Kidney tubule cell (primary cell): ENCODE measurements around the gene PSMD14.

Source experiments
- DNase-seq: peaks from one replicate; pipeline ENCODE4 v3.0.0-alpha.2; 2018; ENCODE audit warnings: low spot score

The PSMD14 gene

GRCh38 chr2:161420406-161421074 is 112.3 kb downstream of the PSMD14 start:
- no peak for DNase-seq

- no peak for DNase-seq
Observed at GRCh38 chr2:161421686-161422085, 113.5 kb downstream of the PSMD14 start.

GRCh38 chr2:161422816-161423403 is 114.7 kb downstream of the PSMD14 start:
- DNase-seq = no peak

- DNase-seq = no peak
Observed at GRCh38 chr2:161423421-161424393, 115.5 kb downstream of the PSMD14 start.

- no peak for DNase-seq
Observed at GRCh38 chr2:161424394-161424769, 116.2 kb downstream of the PSMD14 start.

GRCh38 chr2:161424891-161425727 is 116.9 kb downstream of the PSMD14 start:
- DNase-seq = no peak

- DNase-seq = no peak
Observed at GRCh38 chr2:161425728-161426454, 117.7 kb downstream of the PSMD14 start.

GRCh38 chr2:161426455-161426921 is 118.3 kb downstream of the PSMD14 start:
- peak; percentile 26 for DNase-seq

GRCh38 chr2:161426922-161427663 is 118.9 kb downstream of the PSMD14 start:
- no peak for DNase-seq

- no peak for DNase-seq
Observed at GRCh38 chr2:161427664-161428587, 119.7 kb downstream of the PSMD14 start.

GRCh38 chr2:161430386-161430785 is 122.2 kb downstream of the PSMD14 start:
- no peak for DNase-seq

GRCh38 chr2:161432107-161432506 is 123.9 kb downstream of the PSMD14 start:
- DNase-seq = no peak

- DNase-seq = no peak
Observed at GRCh38 chr2:161434118-161434517, 125.9 kb downstream of the PSMD14 start.

- DNase-seq = peak; percentile 79
Observed at GRCh38 chr2:161436411-161436810, 128.2 kb downstream of the PSMD14 start.

- DNase-seq = no peak
Observed at GRCh38 chr2:161438598-161438997, 130.4 kb downstream of the PSMD14 start.

- DNase-seq = no peak
Observed at GRCh38 chr2:161445097-161445496, 136.9 kb downstream of the PSMD14 start.

GRCh38 chr2:161448431-161448830 is 140.2 kb downstream of the PSMD14 start:
- DNase-seq = no peak
